Stimulated activated CD4-positive, alpha-beta T cell treated with anti-CD3 and anti-CD28 coated beads, Interleukin-4, amount 100 ng/mL, for 48 hours (primary cell): ENCODE results near the gene FCN2.
"Not testable (repeated sequence)": the region's sequence is repeated elsewhere in the genome, so short reads cannot be mapped to it uniquely, and the experiment has no call there.

Experiments
- DNase-seq, 2 donors: peaks; one replicate each; pipeline ENCODE4 v3.0.0-alpha.2; 2020; ENCODE audit warnings: low read depth in 2 of 2

Gene FCN2

DNA sequence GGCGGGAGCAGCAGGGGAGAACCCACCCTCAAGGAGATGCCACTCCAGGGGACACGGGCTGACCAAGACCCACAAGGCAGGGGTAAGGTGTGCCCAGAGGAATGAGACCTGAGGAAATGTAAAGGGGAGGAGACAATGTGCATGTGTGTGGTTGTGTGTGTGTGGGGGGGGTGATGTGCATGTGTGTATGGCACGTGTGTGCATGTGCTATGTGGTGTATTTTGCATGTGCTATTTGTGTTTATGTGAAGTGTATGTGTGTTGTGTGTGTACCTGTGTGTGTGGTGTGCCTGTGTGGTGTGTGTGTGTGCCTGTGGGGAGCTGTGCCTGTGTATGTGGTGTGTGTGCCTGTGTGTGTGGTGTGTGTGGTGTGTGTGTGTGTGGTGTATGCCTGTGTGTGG is 33.5 kb upstream of the FCN2 start:
- DNase-seq: no peak

DNA sequence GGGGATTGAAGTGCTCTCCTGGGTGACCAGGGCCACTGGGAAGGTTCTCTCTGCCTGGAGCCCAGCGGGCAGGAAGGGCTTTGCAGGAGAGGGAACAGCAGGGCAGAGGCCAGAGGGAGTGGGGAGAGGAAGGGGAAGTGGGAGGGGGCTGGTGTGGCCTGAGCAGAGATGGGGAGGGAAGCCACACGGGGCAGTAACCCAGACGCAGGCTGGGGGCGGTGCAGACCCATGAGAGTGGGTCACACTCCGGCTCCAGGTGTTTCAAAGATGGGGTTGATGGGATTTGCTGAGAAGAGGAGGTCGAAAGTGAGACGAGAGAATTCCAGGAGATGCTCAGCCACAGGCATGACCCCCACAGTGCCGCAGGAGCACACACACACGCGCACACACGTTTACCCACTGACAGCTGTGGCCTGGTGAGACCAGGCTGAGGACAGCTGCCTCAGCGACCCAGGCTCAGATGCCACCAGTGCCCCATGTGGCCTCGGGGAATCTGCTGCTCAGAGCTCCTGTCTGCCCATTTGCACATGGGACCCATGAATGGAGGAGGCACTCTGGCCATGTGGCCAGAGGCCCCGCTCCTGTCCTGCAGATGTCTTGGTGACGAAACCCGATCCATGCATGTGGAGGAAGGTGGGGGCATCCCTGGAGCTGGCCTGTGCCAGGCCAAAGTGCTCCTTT is 32.7 kb upstream of the FCN2 start:
- DNase-seq: no peak

DNA sequence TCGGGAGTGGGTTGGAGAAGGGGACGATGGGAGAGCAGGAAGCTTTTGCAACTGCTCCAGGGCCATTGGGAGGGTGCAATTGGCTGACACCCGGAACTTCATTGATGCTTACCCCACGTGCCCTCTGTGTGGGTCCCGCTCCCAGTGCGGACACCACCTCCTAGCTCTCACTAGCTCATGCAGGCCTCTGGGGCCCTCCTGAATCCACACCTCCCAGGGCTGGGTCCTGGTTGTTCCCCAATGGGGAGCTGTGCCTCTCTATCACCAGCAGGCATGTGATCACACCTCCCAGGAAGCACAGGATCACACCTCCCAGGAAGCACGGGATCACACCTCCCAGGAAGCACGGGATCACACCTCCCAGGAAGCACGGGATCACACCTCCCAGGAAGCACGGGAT is 32.1 kb upstream of the FCN2 start:
- no peak for DNase-seq

DNA sequence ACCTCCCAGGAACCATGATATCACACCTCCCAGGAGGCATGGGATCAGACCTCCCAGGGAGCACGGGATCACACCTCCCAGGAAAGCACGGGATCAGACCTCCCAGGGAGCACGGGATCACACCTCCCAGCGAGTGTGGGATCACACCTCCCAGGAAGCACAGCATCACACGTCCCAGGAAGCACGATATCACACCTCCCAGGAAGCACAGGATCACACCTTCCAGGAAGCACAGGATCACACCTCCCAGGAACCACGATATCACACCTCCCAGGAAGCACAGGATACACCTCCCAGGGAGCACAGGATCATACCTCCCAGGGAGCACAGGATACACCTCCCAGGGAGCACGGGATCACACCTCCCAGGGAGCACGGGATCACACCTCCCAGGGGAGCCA is 30.0 kb upstream of the FCN2 start:
- DNase-seq: no peak

DNA sequence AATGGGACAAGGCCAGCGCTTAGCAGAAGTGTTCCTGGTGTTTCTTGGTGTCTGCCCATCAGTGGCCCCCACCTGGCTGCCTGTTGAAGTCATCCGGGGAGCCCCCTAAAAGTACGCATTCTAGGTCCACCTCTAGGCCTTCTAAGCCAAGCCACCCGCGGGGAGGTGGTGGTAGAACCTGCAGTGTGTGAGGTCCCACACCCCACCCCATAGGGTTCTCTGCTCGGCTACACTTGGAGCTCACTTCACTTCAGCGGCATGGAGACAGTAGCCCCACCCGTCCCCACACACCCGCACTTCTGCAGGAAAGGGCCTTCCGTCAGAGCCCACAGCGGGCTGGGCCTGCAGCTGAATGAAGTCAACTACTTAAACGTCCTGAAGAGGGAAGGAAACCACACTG is 29.6 kb upstream of the FCN2 start:
- DNase-seq: no peak

DNA sequence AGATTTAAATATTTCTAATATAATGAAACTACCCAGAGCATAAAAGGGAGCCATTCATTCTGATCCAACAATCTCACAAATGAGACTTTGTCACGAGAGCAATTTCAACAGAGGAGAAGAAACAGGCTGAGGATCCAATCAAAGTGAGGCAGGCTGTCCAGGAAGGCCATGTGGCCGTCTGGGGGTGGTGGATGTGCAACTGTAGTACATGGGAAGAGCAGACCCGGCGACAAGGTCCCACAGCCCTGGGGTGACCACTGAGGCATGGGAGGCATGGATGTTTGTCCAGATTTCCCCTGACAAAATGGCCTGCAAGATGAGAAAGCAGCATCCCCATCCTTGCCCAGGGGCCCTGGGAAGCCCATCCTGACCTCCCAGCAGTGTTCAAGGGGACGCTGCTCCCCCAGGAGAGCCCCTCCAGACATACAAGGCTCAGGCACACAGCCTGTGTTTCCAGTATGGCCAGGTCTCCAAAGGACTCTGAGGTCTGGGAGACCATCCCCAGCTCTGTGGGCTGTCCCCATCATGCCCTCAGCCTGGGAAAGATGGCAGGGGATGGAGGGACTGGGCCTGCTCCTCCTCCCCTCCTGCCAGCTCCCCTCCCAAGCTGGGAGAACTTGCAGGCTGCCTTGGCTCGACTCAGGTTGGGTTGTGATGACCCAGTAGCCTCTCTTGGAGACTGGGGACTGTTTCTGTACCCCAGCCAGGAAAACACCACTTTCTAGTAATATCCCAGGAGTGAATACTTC is 27.5 kb upstream of the FCN2 start:
- no peak for DNase-seq

DNA sequence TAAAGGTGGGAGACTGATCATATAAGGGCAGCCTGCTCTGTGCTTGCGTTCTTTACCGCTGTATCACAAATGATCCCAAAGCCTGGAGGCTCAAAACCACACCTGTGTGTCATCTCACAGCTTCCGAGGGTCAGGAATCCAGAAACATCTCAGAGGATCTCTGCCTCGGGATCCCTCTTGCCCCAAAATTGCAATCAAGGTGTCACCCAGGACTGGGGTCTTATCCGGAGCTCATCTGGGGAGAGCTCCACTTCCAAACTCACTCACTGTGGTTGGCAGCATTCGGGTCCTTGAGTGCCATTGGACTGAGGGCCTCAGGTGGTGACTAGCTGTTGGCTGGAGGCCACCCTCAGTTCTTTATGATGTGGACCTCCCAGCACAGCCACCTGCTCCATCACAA is 26.7 kb upstream of the FCN2 start:
- DNase-seq: no peak

DNA sequence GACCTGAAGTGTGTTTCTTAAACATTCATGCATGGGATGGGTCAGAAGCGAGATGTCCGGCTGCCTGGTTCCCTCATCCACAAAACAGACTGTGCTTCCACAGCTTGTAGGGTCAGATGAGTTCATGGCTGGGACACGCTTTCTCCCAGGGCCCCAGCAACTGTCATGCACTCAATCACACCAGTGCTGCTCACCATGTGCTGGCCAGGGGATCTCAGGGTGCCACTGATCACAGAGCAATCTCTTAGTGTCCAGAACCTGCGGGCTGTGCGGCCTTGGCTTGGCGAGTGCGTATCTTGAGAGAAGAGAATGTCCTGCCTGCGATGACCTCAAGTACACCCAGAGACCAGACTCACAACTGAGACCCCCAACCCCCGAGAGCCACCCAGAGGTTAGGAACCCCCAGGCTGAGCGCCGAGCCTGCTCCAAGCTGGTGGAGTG is 26.0 kb upstream of the FCN2 start:
- DNase-seq: no peak

DNA sequence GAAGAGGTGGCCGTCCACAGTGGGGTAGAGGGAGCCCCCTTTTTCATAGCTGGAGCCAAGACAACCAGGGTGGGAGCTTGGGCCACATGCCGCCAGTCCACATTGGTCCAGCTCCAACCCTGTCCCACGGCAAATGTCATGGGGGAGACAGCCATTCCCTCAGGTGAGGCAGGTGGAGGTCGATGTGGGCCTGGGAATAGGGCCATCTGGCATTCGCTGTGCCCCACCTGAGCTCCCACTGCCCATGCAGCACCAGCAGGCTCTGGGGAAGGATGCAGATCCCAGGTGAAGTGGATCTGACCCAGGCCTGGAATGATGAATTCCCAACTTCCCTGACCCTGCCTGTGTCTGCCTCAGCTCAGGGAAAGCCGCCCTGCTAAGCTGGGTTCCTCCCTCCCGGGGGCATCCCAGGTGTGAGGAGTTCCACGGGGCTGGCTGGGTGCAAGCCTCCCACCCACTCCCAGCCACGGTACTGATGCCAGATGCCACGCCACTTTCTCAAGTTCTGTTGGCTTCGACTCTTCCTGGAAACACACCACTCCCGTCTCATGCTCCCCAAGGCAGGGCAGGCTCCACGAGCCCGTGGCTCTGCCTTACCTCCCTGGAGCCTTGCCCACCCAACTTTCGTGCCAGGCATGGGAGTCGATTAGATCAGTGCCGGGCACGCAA is 25.2 kb upstream of the FCN2 start:
- no peak for DNase-seq

DNA sequence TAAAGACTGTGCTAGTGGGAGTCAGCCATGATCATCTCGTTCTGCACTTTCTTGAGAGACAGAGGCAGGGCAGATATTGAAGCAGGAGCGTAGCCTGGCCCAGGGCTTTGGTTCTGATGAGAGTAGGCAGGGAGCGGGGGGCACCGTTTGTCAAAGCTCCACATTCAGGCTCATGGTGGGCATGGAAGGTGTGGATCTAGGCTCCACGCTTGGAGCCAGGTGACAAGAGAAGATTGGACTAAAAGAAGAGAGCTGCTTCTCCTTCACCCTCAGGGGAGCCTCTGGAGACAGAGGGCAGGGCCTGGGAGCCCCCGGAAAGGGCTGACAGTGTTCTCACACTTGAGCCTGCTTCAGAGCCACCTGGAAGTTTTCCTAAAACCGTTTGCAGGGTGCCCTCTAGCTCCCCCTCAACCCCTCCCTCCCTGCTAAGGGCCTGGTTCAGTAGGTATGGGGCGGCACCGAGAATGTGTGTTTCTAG is 24.7 kb upstream of the FCN2 start:
- no peak for DNase-seq

DNA sequence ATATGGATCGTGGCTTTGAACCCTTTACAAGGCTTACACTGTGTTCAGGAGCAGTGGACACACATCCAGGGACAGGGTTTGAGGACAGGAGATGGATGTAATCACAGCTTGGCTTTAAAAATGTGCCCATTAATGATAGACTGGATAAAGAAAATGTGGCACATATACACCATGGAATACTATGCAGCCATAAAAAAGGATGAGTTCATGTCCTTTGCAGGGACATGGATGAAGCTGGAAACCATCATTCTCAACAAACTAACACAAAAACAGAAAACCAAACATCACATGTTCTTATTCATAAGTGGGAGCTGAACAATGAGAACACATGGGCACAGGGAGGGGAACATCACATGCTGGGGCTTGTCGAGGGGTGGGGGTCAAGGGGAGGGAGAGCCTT is 23.2 kb upstream of the FCN2 start:
- DNase-seq: not testable (repeated sequence)

DNA sequence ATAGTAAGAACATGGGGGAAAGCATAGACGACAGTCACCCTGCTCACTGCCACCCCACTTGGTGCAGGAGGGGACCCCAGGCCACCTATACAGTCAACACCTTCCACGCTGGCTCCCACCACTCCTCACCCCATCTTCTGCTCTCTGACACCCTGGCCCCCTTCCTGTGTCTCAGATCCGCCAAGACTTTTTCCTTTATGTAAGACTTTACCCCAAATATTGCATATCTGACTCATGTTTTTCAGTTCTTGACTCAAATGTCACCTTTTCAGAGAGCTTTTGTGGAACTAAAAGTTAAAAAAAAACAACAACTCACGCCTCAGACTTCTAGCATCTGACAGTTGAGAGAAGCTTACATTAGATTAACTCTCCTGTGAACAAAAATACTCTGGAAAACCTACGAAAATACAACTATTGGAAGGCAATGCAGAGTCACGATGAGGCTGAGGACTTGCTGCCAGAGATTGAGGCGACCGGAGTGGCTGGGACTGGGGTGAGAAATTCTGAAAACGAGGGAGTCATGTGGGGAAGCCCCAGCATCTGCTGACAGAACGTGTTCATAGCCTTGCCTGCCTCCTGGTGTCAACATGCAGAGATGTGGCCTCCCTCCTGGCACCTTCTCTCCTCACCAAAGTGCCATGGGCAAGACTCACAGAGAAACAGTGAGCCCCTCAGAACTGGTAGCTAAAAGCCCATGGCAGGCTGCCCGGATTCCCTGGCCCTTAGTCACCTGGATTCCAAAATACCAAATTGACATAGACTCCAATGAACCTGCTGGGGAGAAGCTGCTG is 22.4 kb upstream of the FCN2 start:
- DNase-seq: peak; percentile 29 to 56

DNA sequence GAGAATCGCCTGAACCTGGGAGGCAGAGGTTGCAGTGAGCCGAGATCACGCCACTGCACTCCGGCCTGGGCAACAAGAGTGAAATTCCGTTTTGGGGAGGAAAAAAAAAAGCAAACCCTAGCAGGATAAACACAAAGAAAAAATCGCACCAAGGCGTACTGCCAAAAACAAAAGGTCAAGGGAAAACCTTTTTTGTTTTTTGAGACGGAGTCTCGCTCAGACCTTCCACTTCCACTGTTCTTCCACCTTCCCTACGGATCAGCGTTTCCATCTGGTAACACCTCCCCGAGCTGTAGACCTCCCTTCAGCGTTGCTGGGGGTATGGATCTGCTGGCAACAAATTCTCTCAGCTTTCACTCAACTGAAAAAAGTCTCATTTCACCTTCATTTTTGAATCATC is 20.1 kb upstream of the FCN2 start:
- no peak for DNase-seq

DNA sequence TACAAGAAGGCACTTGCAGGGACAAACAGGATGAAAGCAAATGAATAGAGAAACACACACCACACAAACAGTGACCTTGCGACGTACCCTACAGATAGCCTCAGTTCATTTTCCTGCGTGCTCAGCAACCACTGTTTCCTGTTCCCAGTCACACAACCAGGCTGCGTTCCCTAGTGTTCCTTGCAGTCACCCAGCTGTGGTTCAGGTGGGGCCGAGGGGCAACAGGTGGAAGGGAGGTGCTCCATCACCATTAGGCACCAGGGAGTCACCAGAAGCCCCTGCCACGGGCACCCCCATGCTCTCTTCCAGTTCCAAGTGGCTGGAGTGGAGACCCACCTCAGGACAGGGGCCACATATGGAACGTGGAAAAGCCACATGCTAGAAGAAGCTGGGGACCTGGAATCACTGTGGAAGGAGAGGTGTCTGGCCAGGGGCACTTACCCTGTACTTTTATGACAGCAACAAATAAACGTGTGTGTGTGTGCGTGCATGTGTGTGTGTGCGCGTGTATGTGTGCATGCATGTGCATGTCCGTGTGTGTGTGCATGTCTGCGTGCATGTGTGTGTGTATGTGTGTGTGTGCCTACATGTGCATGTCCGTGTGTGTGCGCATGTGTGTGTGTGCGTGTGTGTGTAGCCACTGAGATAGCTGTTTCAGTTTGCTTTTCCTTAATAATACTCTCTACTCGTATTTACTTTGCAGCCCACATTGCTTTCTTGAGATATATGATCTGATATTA is 18.8 kb upstream of the FCN2 start:
- DNase-seq: no peak

DNA sequence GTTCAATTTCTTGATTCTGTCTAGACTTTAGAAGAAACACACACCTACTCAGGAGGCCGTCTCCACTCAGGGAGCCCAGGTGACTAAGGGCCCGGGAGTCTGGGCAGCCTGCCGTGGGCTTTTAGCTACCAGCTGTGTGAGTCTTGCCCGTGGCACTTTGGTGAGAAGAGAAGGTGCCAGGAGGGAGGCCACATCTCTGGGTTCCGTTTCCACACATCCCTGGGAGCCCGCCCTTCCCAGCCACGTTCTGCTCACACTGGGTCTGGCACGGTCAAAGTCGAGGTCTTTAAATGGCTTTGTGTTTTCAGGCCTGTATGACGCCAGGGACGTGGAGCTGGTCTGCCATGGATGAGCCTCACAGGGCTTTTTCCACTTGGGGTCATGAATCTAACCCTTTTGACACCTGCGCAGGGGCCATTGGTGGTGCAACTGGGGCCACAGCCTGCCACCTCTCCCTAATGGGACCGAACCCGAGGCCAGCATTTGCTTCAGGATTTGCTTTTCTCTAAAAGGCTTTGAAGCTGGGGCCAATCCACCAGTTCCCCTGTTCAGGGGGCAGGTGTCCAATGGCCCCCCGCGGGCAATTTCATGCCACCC is 17.2 kb upstream of the FCN2 start:
- DNase-seq: no peak

DNA sequence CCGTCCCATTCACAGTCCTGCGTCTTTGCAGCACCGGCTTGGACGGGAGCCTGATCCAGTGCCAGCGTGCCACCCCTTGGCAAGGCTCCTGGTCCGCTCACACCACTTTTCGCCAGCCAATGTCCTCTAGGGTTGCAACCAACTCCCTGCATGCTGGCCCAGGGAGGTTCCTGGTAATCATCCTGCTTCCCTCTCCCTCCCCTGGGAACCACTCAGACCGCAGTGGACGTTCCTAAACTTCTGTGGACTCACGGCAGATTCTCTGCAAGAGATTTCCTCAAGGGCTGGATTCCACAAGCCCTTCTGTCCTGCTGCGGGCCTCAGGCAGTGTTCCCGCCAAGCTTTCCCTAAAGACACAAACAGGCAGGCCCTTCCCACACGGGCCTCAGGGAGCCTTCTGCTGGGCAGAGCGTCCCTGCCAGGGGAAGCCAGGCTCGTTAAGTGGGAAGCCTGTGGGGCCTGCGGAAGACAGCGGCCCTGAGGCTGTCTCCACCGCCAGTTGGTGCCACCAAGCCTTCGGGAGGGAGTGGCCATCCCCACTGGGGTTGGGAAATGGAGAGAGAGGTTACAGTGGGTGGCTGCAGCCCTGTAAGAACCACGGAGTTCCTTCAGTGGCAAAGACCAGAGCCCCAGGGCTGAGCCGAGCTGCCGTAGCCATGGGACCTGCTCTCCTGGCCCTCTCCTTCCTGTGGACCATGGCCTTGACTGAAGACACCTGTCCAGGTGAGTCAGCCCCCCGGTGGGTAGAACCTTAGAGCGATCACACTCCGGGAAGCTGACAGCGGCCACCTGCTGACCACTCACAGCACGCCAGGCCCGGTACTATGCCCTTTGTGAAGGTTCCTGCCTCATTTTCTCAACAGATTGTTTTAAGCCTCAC is 16.4 kb upstream of the FCN2 start:
- DNase-seq: no peak

DNA sequence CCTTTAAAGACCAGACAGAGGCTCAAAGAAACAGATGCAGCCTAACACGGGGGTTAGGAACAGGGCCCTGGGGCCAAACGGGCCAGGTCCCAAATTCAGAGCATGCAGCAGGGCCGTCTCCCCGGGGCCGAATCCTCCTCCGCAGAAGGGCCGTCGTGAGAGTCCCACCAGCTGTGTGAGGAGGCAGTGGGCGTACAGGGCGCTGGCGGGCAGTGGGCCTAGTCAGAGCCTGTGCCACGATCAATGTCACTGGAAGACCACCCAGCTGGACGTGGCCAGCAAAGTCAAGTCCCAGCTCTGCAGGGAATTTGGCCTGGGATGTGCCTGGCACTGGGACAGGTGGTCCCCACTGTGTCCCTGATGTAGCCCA is 15.8 kb upstream of the FCN2 start:
- no peak for DNase-seq

DNA sequence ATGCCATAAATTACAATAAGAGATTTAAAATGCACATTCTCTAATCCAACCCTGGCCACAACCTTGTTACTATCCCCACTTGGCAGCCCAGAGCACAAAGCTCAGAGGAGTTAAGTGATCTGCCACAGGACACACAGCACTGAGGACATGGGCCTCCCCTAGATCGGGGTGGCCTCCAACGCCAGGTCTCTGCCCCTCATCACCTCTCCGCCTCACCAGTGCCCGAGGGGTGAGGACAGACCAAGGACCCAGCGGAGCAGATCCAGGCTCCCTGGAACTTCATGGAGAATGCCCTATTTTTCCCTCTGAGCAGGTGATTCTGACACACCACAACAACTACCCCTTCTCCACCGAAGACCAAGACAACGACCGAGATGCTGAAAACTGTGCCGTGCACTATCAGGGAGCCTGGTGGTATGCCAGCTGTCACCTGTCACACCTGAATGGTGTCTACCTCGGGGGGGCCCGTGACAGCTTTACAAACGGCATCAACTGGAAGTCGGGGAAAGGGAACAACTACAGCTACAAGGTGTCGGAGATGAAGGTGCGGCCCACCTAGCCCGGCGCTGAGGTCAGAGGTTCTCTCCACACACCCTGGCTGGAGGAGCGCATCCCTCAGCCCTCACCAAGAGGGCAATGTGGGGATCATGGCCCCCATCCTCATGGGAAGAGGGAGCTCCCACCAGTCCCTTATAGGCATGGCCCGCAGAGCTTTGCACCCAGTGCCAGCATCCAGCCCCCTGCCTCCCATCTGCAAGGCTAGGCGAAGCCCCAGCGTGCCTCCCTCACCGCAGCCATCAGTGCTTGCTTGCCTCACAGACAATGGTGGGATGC is 12.5 kb upstream of the FCN2 start:
- no peak for DNase-seq
